Measurements from ENCODE around the gene TRIOBP.

Gene TRIOBP

GRCh38 chr22:37748659-37749058 is 51.8 kb downstream of the TRIOBP start:
- no peak for DNase-seq (ENCODE audit: insufficient read length, low spot score)
- no peak for FAIRE-seq

- DNase-seq (ENCODE audit: insufficient read length, low spot score): no peak
- FAIRE-seq: no peak
Observed at GRCh38 chr22:37749226-37749625, 52.4 kb downstream of the TRIOBP start.

- FAIRE-seq: no peak
- no peak for DNase-seq (ENCODE audit: insufficient read length, low spot score)
Observed at GRCh38 chr22:37749831-37750595, 53.2 kb downstream of the TRIOBP start.

GRCh38 chr22:37750596-37751162 is 53.8 kb downstream of the TRIOBP start:
- DNase-seq (ENCODE audit: insufficient read length, low spot score) (no peak), FAIRE-seq (no peak)

- no peak for FAIRE-seq
- DNase-seq (ENCODE audit: insufficient read length, low spot score): no peak
Observed at GRCh38 chr22:37751449-37752188, 54.8 kb downstream of the TRIOBP start.

GRCh38 chr22:37752189-37753087 is 55.6 kb downstream of the TRIOBP start:
- FAIRE-seq: peak; percentile 94
- peak; percentile 85 for DNase-seq (ENCODE audit: insufficient read length, low spot score)

GRCh38 chr22:37753746-37754145 is 56.9 kb downstream of the TRIOBP start:
- FAIRE-seq (peak; percentile 42), DNase-seq (ENCODE audit: insufficient read length, low spot score) (no peak)

GRCh38 chr22:37757663-37758062 is 60.8 kb downstream of the TRIOBP start:
- DNase-seq (ENCODE audit: insufficient read length, low spot score): no peak
- FAIRE-seq: no peak

GRCh38 chr22:37758694-37759093 is 61.8 kb downstream of the TRIOBP start:
- no peak for FAIRE-seq
- no peak for DNase-seq (ENCODE audit: insufficient read length, low spot score)

- FAIRE-seq (no peak), DNase-seq (ENCODE audit: insufficient read length, low spot score) (no peak)
Observed at GRCh38 chr22:37759281-37759680, 62.4 kb downstream of the TRIOBP start.

GRCh38 chr22:37760152-37760551 is 63.3 kb downstream of the TRIOBP start:
- DNase-seq (ENCODE audit: insufficient read length, low spot score) (no peak), FAIRE-seq (no peak)

GRCh38 chr22:37762389-37762836 is 65.6 kb downstream of the TRIOBP start:
- FAIRE-seq (no peak), DNase-seq (ENCODE audit: insufficient read length, low spot score) (no peak)

- FAIRE-seq (no peak), DNase-seq (ENCODE audit: insufficient read length, low spot score) (no peak)
Observed at GRCh38 chr22:37763012-37763411, 66.2 kb downstream of the TRIOBP start.

- DNase-seq (ENCODE audit: insufficient read length, low spot score): no peak
- no peak for FAIRE-seq
Observed at GRCh38 chr22:37763652-37764051, 66.8 kb downstream of the TRIOBP start.

GRCh38 chr22:37764622-37765021 is 67.8 kb downstream of the TRIOBP start:
- DNase-seq (ENCODE audit: insufficient read length, low spot score) (no peak), FAIRE-seq (no peak)

GRCh38 chr22:37765498-37765897 is 68.7 kb downstream of the TRIOBP start:
- FAIRE-seq (no peak), DNase-seq (ENCODE audit: insufficient read length, low spot score) (no peak)

- FAIRE-seq (no peak), DNase-seq (ENCODE audit: insufficient read length, low spot score) (no peak)
Observed at GRCh38 chr22:37765953-37766576, 69.2 kb downstream of the TRIOBP start.

- DNase-seq (ENCODE audit: insufficient read length, low spot score) (no peak), FAIRE-seq (no peak)
Observed at GRCh38 chr22:37768273-37768672, 71.4 kb downstream of the TRIOBP start.

- DNase-seq (ENCODE audit: insufficient read length, low spot score) (no peak), FAIRE-seq (no peak)
Observed at GRCh38 chr22:37769056-37769455, 72.2 kb downstream of the TRIOBP start.

GRCh38 chr22:37771081-37771480 is 74.2 kb downstream of the TRIOBP start:
- DNase-seq (ENCODE audit: insufficient read length, low spot score): no peak
- no peak for FAIRE-seq
